Heart left ventricle (tissue), 16 donors: Measurements from ENCODE around the gene FAM53C. TPM values are rescaled to one million over a fixed set of nuclear protein-coding genes. Genes with fewer than 3 reads are reported as not detected.

ENCODE experiments used
- ATAC-seq, 4 donors: fragments of 200-7000 bp; cut with Tn5 transposase; one replicate each; pipeline ENCODE4 v1.9.1; 2020 to 2022; ENCODE audit warnings: moderate library complexity in 4 of 4, mild to moderate bottlenecking in 3 of 4, moderate number of reproducible peaks in 1 of 4
- DNase-seq, 5 donors: peaks; one replicate each; pipeline ENCODE4 v3.0.0-alpha.2; 2020
- H3K27ac ChIP-seq, 12 donors: fragments of 200-600 bp; sonication (generic) in 4 of 12; one replicate each; pipeline versions ENCODE4 v1.5.0 to v1.8.0; 2016 to 2022; ENCODE audit warnings: mild to moderate bottlenecking in 2 of 12
- H3K27me3 ChIP-seq, 9 donors: fragments of 200-600 bp; sonication (generic) in 2 of 9; one replicate each; pipeline versions ENCODE4 v1.5.1 to v1.8.0; 2016 to 2022; ENCODE audit warnings: mild to moderate bottlenecking in 3 of 9
- H3K36me3 ChIP-seq, 9 donors: fragments of 200-600 bp; sonication (generic) in 2 of 9; one replicate each; pipeline versions ENCODE4 v1.5.0 to v1.8.0; 2018 to 2022; ENCODE audit warnings: mild to moderate bottlenecking in 2 of 9
- H3K4me1 ChIP-seq, 12 donors: fragments of 200-600 bp; sonication (generic) in 4 of 12; one replicate each; pipeline versions ENCODE4 v1.5.0 to v1.8.0; 2016 to 2022; ENCODE audit warnings: mild to moderate bottlenecking in 3 of 12
- H3K4me3 ChIP-seq, 12 donors: fragments of 200-600 bp; sonication (generic) in 4 of 12; one replicate each; pipeline versions ENCODE4 v1.5.0 to v1.8.0; 2017 to 2022; ENCODE audit warnings: mild to moderate bottlenecking in 9 of 12, moderate library complexity in 4 of 12
- H3K9me3 ChIP-seq, 12 donors: fragments of 200-600 bp; sonication (generic) in 4 of 12; one replicate each; pipeline versions ENCODE4 v1.5.0 to v1.8.0; 2016 to 2022; ENCODE audit warnings: mild to moderate bottlenecking in 1 of 12
- POLR2A ChIP-seq, 2 donors: fragments of 450-650 bp; IDR thresholded peaks; one replicate each; pipeline ENCODE4 v1.6.1; 2017; ENCODE audit warnings: antibody characterized with exemption in 2 of 2, mild to moderate bottlenecking in 2 of 2, moderate library complexity in 2 of 2
- WGBS, 4 donors: extraction: QIAGEN DNeasy Blood & Tissue Kit in 2 of 4; methylation state at CpG; one replicate each; pipeline versions ENCODE4 v1.1.5 to v1.1.7; 2013 to 2018; 5-methylcytosine and 5-hydroxymethylcytosine counted together
- intact Hi-C, 10 donors: fragments of 100-400 bp; cut with DNase I; formaldehyde crosslinking; loops; one replicate each; pipeline versions ENCODE4 v1.11.1 to v1.14.2; 2022
- polyA plus RNA-seq, 2 donors: library from polyadenylated mRNA; stranded (reverse); fragments of 200-250 nt; gene quantifications; one replicate each; pipeline ENCODE4 v1.2.3, GENCODE V29; 2013
- total RNA-seq, 9 donors: library from RNA; depleted of rRNA in 2 of 9; stranded (reverse); fragments of >200 nt in 2 of 9; fragmentation: NEBNext Ultra II Directional in 3 of 9; extraction: Animal tissue kit (Norgen Biotek cat#: 25700) in 3 of 9; gene quantifications; one replicate each; pipeline versions ENCODE4 v1.1.0 to v1.2.4, GENCODE V29; 2016 to 2023
- TF ChIP-seq, protein P1 (sequence below), 12 donors: fragments of 200-600 bp; sonication (generic) in 4 of 12; IDR thresholded peaks; one replicate each; pipeline versions ENCODE4 v1.5.0 to v1.8.0; 2018 to 2022; ENCODE audit warnings: antibody characterized with exemption in 12 of 12, mild to moderate bottlenecking in 5 of 12
- donor health status: ischemic (EF 13 %, LVEDD 7.1; RV severe dilation, severe dysfunction).
- donor health status: healthy with polysubstance abuse.
- donor health status: DM: no; HTN: yes; CAD: no.
- donor health status: DM: no; HTN: no; CAD: no.
- donor health status: ischemic (EF 25% LVEDD 6.9; RV normal size, moderate dysfunction).
- donor health status: ischemic (EF 25% LVEDD 5.7; RV mildly dilated, moderate dysfunction).
- donor health status: healthy.
- donor health status: DM: yes; HTN: yes; CAD: no.
- donor health status: ischemic (EF 35%, LVEDD 5.7; RV mildly dilated, moderate dysfunction).
- donor health status: nonischemic (EF 11% LVEDD 7.7; RV severe dilation, severe dysfunction).
- donor health status: DM: yes; HTN: yes; CAD: no.
- donor health status: PGD.
- donor health status: ischemic (EF 29% LVEDD 5.4; RV normal size, mild dysfunction).
- donor health status: nonischemic (EF 23%, LVEDD 6.1; RV moderate dilation, normal function).

Gene FAM53C
- total and polyA plus RNA-seq, 11 donors: 15.0 to 41.0 (median 26.2) TPM

DNA sequence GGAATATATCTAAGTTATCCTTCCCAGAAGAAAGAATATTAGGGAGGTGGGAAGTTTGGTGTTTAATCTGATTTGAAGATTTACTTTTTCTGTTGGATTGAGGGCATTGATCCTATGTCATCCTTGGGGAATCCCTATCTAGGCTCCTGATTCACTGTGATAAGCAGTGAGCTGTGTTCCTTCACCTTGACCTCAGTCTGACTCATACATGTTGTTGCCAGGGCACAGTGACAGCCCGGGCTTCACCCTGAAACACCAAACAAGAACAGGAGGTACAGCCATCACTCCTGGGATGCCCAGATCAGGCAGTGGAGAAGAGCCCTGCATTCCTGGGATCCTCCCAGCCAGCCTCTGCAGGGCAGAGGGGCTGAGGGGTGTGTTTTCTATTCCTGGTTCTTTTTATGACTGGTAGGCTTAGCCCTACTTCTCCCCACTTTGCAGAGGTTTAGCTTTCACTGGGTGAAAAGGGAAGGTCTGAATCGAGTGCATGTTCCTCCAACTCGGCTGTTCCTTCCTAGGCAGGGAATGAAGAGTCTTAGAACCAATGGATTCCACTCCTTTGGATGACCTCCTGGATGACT lies 3.1 kb upstream of the FAM53C start:
- ATAC-seq (no peak), DNase-seq (no peak)
- H3K4me3 ChIP-seq: no peak overlapping the region
- intact Hi-C loops: loop anchor here in 2 of 10 donors (5.0 to 10.0 kb wide), 2 partner anchors 123 to 210 kb away; partner anchors contain the start of genes CDC23 (in 1 of the 2) and ETF1 (in 1 of the 2)
- no peak overlapping the region for H3K27ac ChIP-seq
- peaks cover 0 to 38% (median 19%) of the 10 kb centered on the region in 12 donors for H3K4me1 ChIP-seq
- no peaks in the 10 kb centered on the region for H3K27me3 ChIP-seq
- TF ChIP-seq, protein P1, sequence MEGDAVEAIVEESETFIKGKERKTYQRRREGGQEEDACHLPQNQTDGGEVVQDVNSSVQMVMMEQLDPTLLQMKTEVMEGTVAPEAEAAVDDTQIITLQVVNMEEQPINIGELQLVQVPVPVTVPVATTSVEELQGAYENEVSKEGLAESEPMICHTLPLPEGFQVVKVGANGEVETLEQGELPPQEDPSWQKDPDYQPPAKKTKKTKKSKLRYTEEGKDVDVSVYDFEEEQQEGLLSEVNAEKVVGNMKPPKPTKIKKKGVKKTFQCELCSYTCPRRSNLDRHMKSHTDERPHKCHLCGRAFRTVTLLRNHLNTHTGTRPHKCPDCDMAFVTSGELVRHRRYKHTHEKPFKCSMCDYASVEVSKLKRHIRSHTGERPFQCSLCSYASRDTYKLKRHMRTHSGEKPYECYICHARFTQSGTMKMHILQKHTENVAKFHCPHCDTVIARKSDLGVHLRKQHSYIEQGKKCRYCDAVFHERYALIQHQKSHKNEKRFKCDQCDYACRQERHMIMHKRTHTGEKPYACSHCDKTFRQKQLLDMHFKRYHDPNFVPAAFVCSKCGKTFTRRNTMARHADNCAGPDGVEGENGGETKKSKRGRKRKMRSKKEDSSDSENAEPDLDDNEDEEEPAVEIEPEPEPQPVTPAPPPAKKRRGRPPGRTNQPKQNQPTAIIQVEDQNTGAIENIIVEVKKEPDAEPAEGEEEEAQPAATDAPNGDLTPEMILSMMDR (IDR thresholded peaks at IDR 0.05): no peak
- TF ChIP-seq POLR2A (IDR thresholded peaks at IDR 0.05): no peak
- H3K9me3 ChIP-seq: no peaks in the 10 kb centered on the region
- H3K36me3 ChIP-seq: no peaks in the 10 kb centered on the region
- 52 to 83% (median 69%) methylated on average over 3 of the region's 3 CpGs for WGBS, 4 donors

DNA sequence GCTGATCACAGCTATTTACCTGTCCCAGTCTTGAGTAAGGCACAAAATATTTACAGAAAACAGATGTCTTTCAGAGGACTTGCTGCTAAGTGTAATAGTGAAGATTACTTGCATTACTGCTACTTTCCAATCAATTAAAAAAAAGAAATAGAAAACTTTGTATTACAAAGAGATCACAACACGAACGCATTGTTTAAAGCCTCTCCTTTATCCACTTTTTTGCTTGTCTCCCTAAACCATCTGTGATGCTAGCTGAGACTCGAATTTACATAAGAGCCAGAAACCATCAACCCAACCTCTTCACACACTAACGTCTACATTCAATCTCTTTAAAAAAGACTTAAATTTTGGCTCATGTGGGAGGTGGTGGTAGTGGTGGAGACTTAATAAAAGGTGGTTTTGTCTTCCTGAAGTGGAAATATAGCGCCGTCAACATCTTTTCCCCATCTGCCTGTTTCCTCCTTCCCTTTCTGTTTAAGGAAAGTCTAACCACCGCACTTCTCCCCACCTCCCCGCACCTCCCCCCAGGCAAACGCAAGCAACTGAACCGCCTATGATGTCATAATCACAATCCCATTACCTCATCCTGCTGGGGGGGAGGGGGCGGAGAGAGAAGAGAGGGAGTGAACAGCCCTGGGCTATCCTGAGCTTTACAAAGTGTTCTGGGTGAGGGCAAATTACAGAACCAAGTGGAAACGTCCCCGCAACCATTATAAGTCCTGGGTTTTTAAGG lies 948 bp upstream of the FAM53C start:
- DNase-seq (peak in 2 of 5 donors; percentile 80), ATAC-seq (peak; percentile 37 to 69 (median 52))
- no peaks in the 10 kb centered on the region for H3K9me3 ChIP-seq
- peaks cover 0 to 13% (median 10%) of the 10 kb centered on the region in 9 donors for H3K36me3 ChIP-seq
- H3K27me3 ChIP-seq: no peaks in the 10 kb centered on the region
- TF ChIP-seq POLR2A (IDR thresholded peaks at IDR 0.05): no peak
- TF ChIP-seq, protein P1 (IDR thresholded peaks at IDR 0.05): no peak
- H3K4me1 ChIP-seq: peaks cover 0 to 38% (median 24%) of the 10 kb centered on the region in 12 donors
- peak overlapping the region; percentile 82 to 98 (median 94) for H3K27ac ChIP-seq
- intact Hi-C loops: loop anchor here in 1 of 10 donors (10.0 kb wide), 1 partner anchor 208 kb away; the partner anchor contains the start of gene ETF1
- peak overlapping the region; percentile 65 to 99 (median 86) for H3K4me3 ChIP-seq
- 24 to 34% (median 28%) methylated on average over 13 of the region's 13 CpGs for WGBS, 4 donors

DNA sequence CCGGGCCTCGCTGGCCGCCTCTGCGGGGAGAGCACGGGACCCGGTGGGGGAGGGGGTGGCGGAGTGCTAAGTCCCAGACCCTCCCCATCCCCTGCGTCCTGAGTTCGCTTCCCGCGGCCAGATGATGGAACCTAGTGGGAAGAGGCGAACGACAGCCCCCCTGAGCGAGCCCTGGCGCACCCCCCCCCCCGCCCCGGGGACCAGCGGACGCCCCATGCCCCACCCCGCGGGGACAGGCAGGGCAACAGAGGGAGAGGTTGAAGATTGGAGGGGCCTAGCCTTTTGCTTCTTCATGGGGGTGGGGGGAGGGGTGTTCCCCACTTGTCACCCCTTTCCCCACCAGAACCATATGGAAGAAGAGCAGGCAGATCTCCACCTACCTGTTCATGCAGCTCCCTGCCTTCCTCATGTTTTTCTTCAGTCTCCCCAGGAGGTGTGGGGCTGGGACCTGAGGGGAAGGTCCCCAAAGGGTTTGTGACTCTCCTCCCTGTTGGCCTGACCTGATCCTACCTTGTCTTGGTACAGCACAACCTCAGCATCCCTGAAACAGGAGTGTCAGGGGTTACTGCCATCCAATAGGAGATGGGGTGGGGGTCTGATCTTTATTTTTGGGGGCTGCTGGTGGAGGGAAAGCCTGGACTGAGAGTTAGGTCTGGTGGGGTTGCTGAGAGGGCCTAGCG lies 485 bp downstream of the FAM53C start:
- WGBS, 4 donors: 0 to 10% (median 1%) methylated on average over 1 to 22 of the region's 22 CpGs
- Histone ChIP-seq H3K4me1 (peaks cover 0 to 34% (median 22%) of the 10 kb centered on the region in 12 donors), H3K27ac (peak overlapping the region; percentile 82 to 98 (median 94)), H3K36me3 (peaks cover 0 to 28% (median 22%) of the 10 kb centered on the region in 9 donors), H3K27me3 (no peaks in the 10 kb centered on the region), H3K9me3 (no peaks in the 10 kb centered on the region), H3K4me3 (peak overlapping the region; percentile 65 to 99 (median 86))
- intact Hi-C loops: loop anchor here in 1 of 10 donors (10.0 kb wide), 1 partner anchor 206 kb away; the partner anchor contains the start of gene ETF1
- ATAC-seq (peak in 2 of 4 donors; percentile 0 to 2), DNase-seq (no peak)
- TF ChIP-seq POLR2A (IDR thresholded peaks at IDR 0.05): no peak
- TF ChIP-seq, protein P1 (IDR thresholded peaks at IDR 0.05): no peak
